ENCODE data around the gene KRT37. TPM values are rescaled to one million over a fixed set of nuclear protein-coding genes. Genes with fewer than 3 reads are reported as not detected.
"Not testable (repeated sequence)": the region's sequence is repeated elsewhere in the genome, so short reads cannot be mapped to it uniquely, and the experiment has no call there.

The KRT37 gene
- total RNA-seq, 1 donor from 2014 or later, result not detected

GRCh38 chr17:41407226-41407625 is 17.2 kb downstream of the KRT37 start:
- Mint-ChIP-seq H3K4me3 (no peak overlapping the region), H3K36me3 (ENCODE audit: low read depth) (no peaks in the 10 kb centered on the region), H3K27ac (no peak overlapping the region), H3K4me1 (peaks cover 28% of the 10 kb centered on the region), H3K27me3 (no peaks in the 10 kb centered on the region), H3K9me3 (no peaks in the 10 kb centered on the region)
- intact Hi-C loops (cut with micrococcal nuclease), result no loop called here
- DNase-seq, result no peak

GRCh38 chr17:41406205-41406604 is 18.2 kb downstream of the KRT37 start:
- Mint-ChIP-seq H3K4me1 (peaks cover 29% of the 10 kb centered on the region), H3K27me3 (no peaks in the 10 kb centered on the region), H3K27ac (no peak overlapping the region), H3K9me3 (no peaks in the 10 kb centered on the region), H3K4me3 (no peak overlapping the region), H3K36me3 (ENCODE audit: low read depth) (no peaks in the 10 kb centered on the region)
- intact Hi-C loops (cut with micrococcal nuclease), result no loop called here
- no peak for DNase-seq

- no peaks in the 10 kb centered on the region for H3K27me3 Mint-ChIP-seq
- peak; percentile 72 for DNase-seq
- intact Hi-C loops (cut with micrococcal nuclease), result loop anchor here (5.0 kb wide), 2 partner anchors 143 to 263 kb away; no protein-coding TSS in a partner anchor
- peaks cover 26% of the 10 kb centered on the region for H3K4me1 Mint-ChIP-seq
- peak overlapping the region; percentile 59 for H3K4me3 Mint-ChIP-seq
- peak overlapping the region; percentile 84 for H3K27ac Mint-ChIP-seq
- H3K9me3 Mint-ChIP-seq, result no peaks in the 10 kb centered on the region
- no peaks in the 10 kb centered on the region for H3K36me3 Mint-ChIP-seq (ENCODE audit: low read depth)
Measured at GRCh38 chr17:41404024-41404671, 20.2 kb downstream of the KRT37 start.

GRCh38 chr17:41403404-41404023 is 20.9 kb downstream of the KRT37 start:
- Mint-ChIP-seq H3K4me3 (peak overlapping the region; percentile 59), H3K27ac (peak overlapping the region; percentile 84), H3K36me3 (ENCODE audit: low read depth) (no peaks in the 10 kb centered on the region), H3K4me1 (peaks cover 23% of the 10 kb centered on the region), H3K27me3 (no peaks in the 10 kb centered on the region), H3K9me3 (no peaks in the 10 kb centered on the region)
- intact Hi-C loops (cut with micrococcal nuclease), result loop anchor here (1.0 to 5.0 kb wide), 3 partner anchors 62 to 264 kb away; no protein-coding TSS in a partner anchor
- DNase-seq, result no peak

GRCh38 chr17:41402161-41402560 is 22.2 kb downstream of the KRT37 start:
- no peaks in the 10 kb centered on the region for H3K9me3 Mint-ChIP-seq
- no peaks in the 10 kb centered on the region for H3K36me3 Mint-ChIP-seq (ENCODE audit: low read depth)
- DNase-seq, result no peak
- peak overlapping the region; percentile 29 for H3K4me3 Mint-ChIP-seq
- intact Hi-C loops (cut with micrococcal nuclease), result loop anchor here (5.0 kb wide), 2 partner anchors 145 to 265 kb away; no protein-coding TSS in a partner anchor
- peaks cover 23% of the 10 kb centered on the region for H3K4me1 Mint-ChIP-seq
- peaks cover 2% of the 10 kb centered on the region for H3K27me3 Mint-ChIP-seq
- peak overlapping the region; percentile 64 for H3K27ac Mint-ChIP-seq

- intact Hi-C loops (cut with micrococcal nuclease), result no loop called here
- peaks cover 2% of the 10 kb centered on the region for H3K27me3 Mint-ChIP-seq
Measured at GRCh38 chr17:41396996-41397660, 27.3 kb downstream of the KRT37 start, which contains the start of gene KRT31. KRT31 (minus strand) TSS chr17:41397608; CDS start chr17:41397539, 69 bp downstream.

GRCh38 chr17:41396340-41396739 is 28.0 kb downstream of the KRT37 start:
- Mint-ChIP-seq H3K4me1 (no peaks in the 10 kb centered on the region), H3K9me3 (no peaks in the 10 kb centered on the region), H3K36me3 (ENCODE audit: low read depth) (no peaks in the 10 kb centered on the region), H3K27me3 (peaks cover 4% of the 10 kb centered on the region), H3K27ac (no peak overlapping the region), H3K4me3 (no peak overlapping the region)
- intact Hi-C loops (cut with micrococcal nuclease), result no loop called here
- no peak for DNase-seq

More at GRCh38 chr17:41396996-41397660, 27.3 kb downstream of the KRT37 start, which contains the start of gene KRT31:
- H3K4me3 Mint-ChIP-seq, result no peak within 1 kb of the TSS
- no peaks in the 10 kb centered on the region for H3K9me3 Mint-ChIP-seq
- H3K27ac Mint-ChIP-seq, result no peak within 1 kb of the TSS
- no peak for DNase-seq
- H3K36me3 Mint-ChIP-seq (ENCODE audit: low read depth), result no peaks in the 10 kb centered on the region
- no peaks in the 10 kb centered on the region for H3K4me1 Mint-ChIP-seq

- Mint-ChIP-seq H3K9me3 (no peaks in the 10 kb centered on the region), H3K27me3 (peaks cover 8% of the 10 kb centered on the region), H3K4me3 (no peak overlapping the region), H3K27ac (no peak overlapping the region), H3K36me3 (ENCODE audit: low read depth) (no peaks in the 10 kb centered on the region), H3K4me1 (no peaks in the 10 kb centered on the region)
- no peak for DNase-seq
- intact Hi-C loops (cut with micrococcal nuclease), result no loop called here
Measured at GRCh38 chr17:41395611-41396010, 28.8 kb downstream of the KRT37 start.

- H3K4me1 Mint-ChIP-seq; H3K9me3 Mint-ChIP-seq; H3K27ac Mint-ChIP-seq; H3K4me3 Mint-ChIP-seq; DNase-seq; H3K36me3 Mint-ChIP-seq (ENCODE audit: low read depth); intact Hi-C loops (cut with micrococcal nuclease): not testable (repeated sequence)
- H3K27me3 Mint-ChIP-seq, result peaks cover 10% of the 10 kb centered on the region
Measured at GRCh38 chr17:41395044-41395443, 29.3 kb downstream of the KRT37 start.

- no peak for DNase-seq
- H3K4me3 Mint-ChIP-seq, result no peak overlapping the region
- H3K4me1 Mint-ChIP-seq, result no peaks in the 10 kb centered on the region
- H3K27ac Mint-ChIP-seq, result no peak overlapping the region
- intact Hi-C loops (cut with micrococcal nuclease), result no loop called here
- H3K27me3 Mint-ChIP-seq, result peaks cover 10% of the 10 kb centered on the region
- no peaks in the 10 kb centered on the region for H3K36me3 Mint-ChIP-seq (ENCODE audit: low read depth)
- no peaks in the 10 kb centered on the region for H3K9me3 Mint-ChIP-seq
Measured at GRCh38 chr17:41394254-41394996, 30.0 kb downstream of the KRT37 start.

- no peaks in the 10 kb centered on the region for H3K36me3 Mint-ChIP-seq (ENCODE audit: low read depth)
- intact Hi-C loops (cut with micrococcal nuclease), result no loop called here
- no peak for DNase-seq
- H3K4me3 Mint-ChIP-seq, result no peak overlapping the region
- no peaks in the 10 kb centered on the region for H3K9me3 Mint-ChIP-seq
- no peaks in the 10 kb centered on the region for H3K4me1 Mint-ChIP-seq
- peaks cover 10% of the 10 kb centered on the region for H3K27me3 Mint-ChIP-seq
- H3K27ac Mint-ChIP-seq, result no peak overlapping the region
Measured at GRCh38 chr17:41393826-41394225, 30.6 kb downstream of the KRT37 start.

- H3K27me3 Mint-ChIP-seq, result peaks cover 10% of the 10 kb centered on the region
- intact Hi-C loops (cut with micrococcal nuclease), result no loop called here
- no peaks in the 10 kb centered on the region for H3K36me3 Mint-ChIP-seq (ENCODE audit: low read depth)
- H3K4me3 Mint-ChIP-seq, result no peak overlapping the region
- H3K4me1 Mint-ChIP-seq, result no peaks in the 10 kb centered on the region
- peaks cover 4% of the 10 kb centered on the region for H3K9me3 Mint-ChIP-seq
- no peak for DNase-seq
- H3K27ac Mint-ChIP-seq, result no peak overlapping the region
Measured at GRCh38 chr17:41393294-41393693, 31.1 kb downstream of the KRT37 start.

GRCh38 chr17:41392278-41392677 is 32.1 kb downstream of the KRT37 start:
- intact Hi-C loops (cut with micrococcal nuclease), result no loop called here
- H3K9me3 Mint-ChIP-seq, result peaks cover 12% of the 10 kb centered on the region
- no peaks in the 10 kb centered on the region for H3K4me1 Mint-ChIP-seq
- no peak overlapping the region for H3K27ac Mint-ChIP-seq
- H3K36me3 Mint-ChIP-seq (ENCODE audit: low read depth), result no peaks in the 10 kb centered on the region
- DNase-seq, result no peak
- no peak overlapping the region for H3K4me3 Mint-ChIP-seq
- H3K27me3 Mint-ChIP-seq, result peaks cover 16% of the 10 kb centered on the region
